GM12878 (cell line): ENCODE results near the gene PPEF1.

Experiments
- KDM1A ChIP-seq: fragments of 200-600 bp; sonication (generic); IDR thresholded peaks from 2 replicates; pipeline ENCODE4 v1.6.1; 2016; ENCODE audit warnings: borderline replicate concordance
- RAD21 ChIP-seq: IDR thresholded peaks from 2 replicates; pipeline ENCODE4 v1.6.1; 2011; ENCODE audit warnings: mild to moderate bottlenecking, low read depth, low read length, moderate library complexity; ENCODE audit not compliant: insufficient read depth
- RBBP5 ChIP-seq: fragments of 200-600 bp; sonication (generic); conservative IDR thresholded peaks from 2 replicates; pipeline ENCODE4 v1.6.1; 2016

- TF ChIP-seq KDM1A (no peak), RAD21 (no peak), RBBP5 (no peak)
These were observed 163.9 kb downstream of the PPEF1 start for GRCh38 chrX:18871161-18871890.
